Neural progenitor cell (in vitro differentiated cells): ENCODE results near the gene PTGDS. TPM values are rescaled to one million over a fixed set of nuclear protein-coding genes. Genes with fewer than 3 reads are reported as not detected.
A peak's percentile ranks its signal among the peaks of the same experiment; 100 is the strongest.

Experiments used
- DNase-seq: peaks from one replicate; pipeline ENCODE4 v3.0.0-alpha.2; 2016; ENCODE audit warnings: low spot score
- H2AFZ ChIP-seq: fragments of 200-600 bp; sonication (generic); replicated peaks from 2 replicates; pipeline ENCODE4 v1.6.1; 2016; ENCODE audit warnings: antibody characterized with exemption
- H3F3A ChIP-seq: fragments of 200-600 bp; sonication (generic); 2 replicates; pipeline ENCODE4 v1.6.1; 2016; ENCODE audit warnings: antibody characterized with exemption, low read depth
- H3K27ac ChIP-seq: fragments of 200-600 bp; sonication (generic); 2 replicates; pipeline ENCODE4 v1.5.1; 2016; ENCODE audit warnings: mild to moderate bottlenecking
- H3K27me3 ChIP-seq: fragments of 200-600 bp; sonication (generic); 2 replicates; pipeline ENCODE4 v1.6.1; 2016; ENCODE audit warnings: mild to moderate bottlenecking, moderate library complexity
- H3K36me3 ChIP-seq: fragments of 200-600 bp; sonication (generic); 2 replicates; pipeline ENCODE4 v1.5.1; 2016
- H3K4me1 ChIP-seq: fragments of 200-600 bp; sonication (generic); 2 replicates; pipeline ENCODE4 v1.6.1; 2016; ENCODE audit warnings: mixed run types
- H3K4me2 ChIP-seq: fragments of 200-600 bp; sonication (generic); 2 replicates; pipeline ENCODE4 v1.6.1; 2016
- H3K4me3 ChIP-seq: fragments of 200-600 bp; sonication (generic); 2 replicates; pipeline ENCODE4 v1.5.1; 2016
- H3K79me2 ChIP-seq: fragments of 200-600 bp; sonication (generic); 2 replicates; pipeline ENCODE4 v1.6.1; 2016; ENCODE audit warnings: low read depth
- H3K9ac ChIP-seq: fragments of 200-600 bp; sonication (generic); 2 replicates; pipeline ENCODE4 v1.6.1; 2016
- H3K9me3 ChIP-seq: fragments of 200-600 bp; sonication (generic); 2 replicates; pipeline ENCODE4 v1.5.1; 2016; ENCODE audit warnings: low read depth
- H4K20me1 ChIP-seq: fragments of 200-600 bp; sonication (generic); 2 replicates; pipeline ENCODE4 v1.6.1; 2016; ENCODE audit warnings: low read depth
- H3K27ac Mint-ChIP-seq: 3 replicates; pipeline ENCODE4 v1.8.0; 2021; ENCODE audit warnings: mixed read lengths
- H3K27me3 Mint-ChIP-seq: 2 replicates; pipeline ENCODE4 v1.8.0; 2022; ENCODE audit warnings: low read depth, mild to moderate bottlenecking, inconsistent platforms, moderate library complexity, mixed read lengths; ENCODE audit not compliant: insufficient read depth
- H3K36me3 Mint-ChIP-seq: 3 replicates; pipeline ENCODE4 v1.8.0; 2021; ENCODE audit warnings: mixed read lengths
- H3K4me1 Mint-ChIP-seq: 3 replicates; pipeline ENCODE4 v1.8.0; 2021; ENCODE audit warnings: mixed read lengths
- H3K4me3 Mint-ChIP-seq: 3 replicates; pipeline ENCODE4 v1.8.0; 2021; ENCODE audit warnings: mild to moderate bottlenecking, moderate library complexity, mixed read lengths
- H3K9me3 Mint-ChIP-seq: 3 replicates; pipeline ENCODE4 v1.8.0; 2020; ENCODE audit warnings: mixed read lengths
- EZH2 ChIP-seq: fragments of 200-600 bp; sonication (generic); IDR thresholded peaks from 2 replicates; pipeline ENCODE4 v1.6.1; 2017; ENCODE audit warnings: antibody characterized with exemption, mild to moderate bottlenecking, moderate library complexity
- EZH2phosphoT487 ChIP-seq: fragments of 200-600 bp; sonication (generic); IDR thresholded peaks from 2 replicates; pipeline ENCODE4 v1.6.1; 2017; ENCODE audit warnings: antibody characterized with exemption
- total RNA-seq: library from RNA; depleted of rRNA; stranded (reverse); fragments of >200 nt; gene quantifications from 2 replicates; pipeline ENCODE4 v1.2.3, GENCODE V29; 2015; ENCODE audit warnings: low replicate concordance
- TF ChIP-seq, protein P1 (sequence below): fragments of 200-600 bp; sonication (generic); IDR thresholded peaks from 2 replicates; pipeline ENCODE4 v1.5.1; 2017; ENCODE audit warnings: antibody characterized with exemption, mild to moderate bottlenecking

Gene PTGDS
- total RNA-seq, 1 donor from 2014 or later: not detected

DNA sequence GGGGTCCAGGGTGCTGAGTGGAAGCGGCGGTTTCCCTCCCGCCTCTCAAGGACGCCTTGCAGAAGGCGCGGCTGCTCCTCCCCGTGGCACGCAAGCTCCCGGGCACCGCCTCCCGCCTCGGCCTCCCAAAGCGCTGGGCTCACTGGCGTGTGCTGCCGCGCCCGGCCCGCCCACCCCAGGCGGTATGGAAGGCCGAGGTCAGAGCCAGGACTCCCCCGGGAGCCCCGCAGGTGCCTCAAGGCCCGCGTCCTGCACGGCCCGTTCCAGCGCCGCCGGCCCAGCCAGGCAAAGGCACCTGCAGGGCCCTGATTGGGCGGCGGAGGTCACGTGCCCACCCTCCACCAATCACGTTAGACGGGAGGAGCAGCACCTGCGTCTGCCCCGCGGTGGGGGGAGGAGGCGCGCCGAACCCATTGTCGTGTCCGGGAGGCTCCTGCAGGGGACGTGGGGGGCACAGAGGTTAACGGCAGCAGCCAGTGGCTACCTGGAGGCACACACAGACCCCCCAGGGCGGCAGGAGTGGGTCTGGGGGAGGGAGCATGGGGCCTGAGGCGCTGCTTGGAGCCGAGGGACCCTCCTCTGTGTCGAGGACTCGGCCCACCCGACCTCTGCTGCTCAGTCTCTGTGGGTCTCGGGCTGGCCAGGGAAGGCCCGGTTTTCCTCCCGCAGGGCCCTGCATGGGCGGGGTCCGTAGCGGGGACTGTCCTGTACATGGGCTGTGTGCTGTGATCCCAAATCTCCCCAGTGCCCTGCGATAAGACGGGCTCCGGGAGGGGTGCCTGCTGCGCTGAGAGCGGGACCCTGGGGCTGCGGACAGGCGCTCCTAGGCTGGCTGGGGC is 27.3 kb upstream of the PTGDS start:
- Mint-ChIP-seq H3K27ac (peak overlapping the region; percentile 89), H3K27me3 (no peaks in the 10 kb centered on the region), H3K4me1 (peaks cover 6% of the 10 kb centered on the region), H3K9me3 (no peaks in the 10 kb centered on the region), H3K36me3 (no peaks in the 10 kb centered on the region), H3K4me3 (peak overlapping the region; percentile 88)
- H3K36me3 ChIP-seq: no peaks in the 10 kb centered on the region
- no peaks in the 10 kb centered on the region for H4K20me1 ChIP-seq
- DNase-seq: peak; percentile 96
- H3K27ac ChIP-seq: peak overlapping the region; percentile 57
- H3F3A ChIP-seq: peaks cover 18% of the 10 kb centered on the region
- peak overlapping the region; percentile 29 for H3K9ac ChIP-seq
- H3K9me3 ChIP-seq: no peaks in the 10 kb centered on the region
- H3K4me3 ChIP-seq: peak overlapping the region; percentile 53
- no peaks in the 10 kb centered on the region for H3K27me3 ChIP-seq
- no peaks in the 10 kb centered on the region for H3K79me2 ChIP-seq
- H3K4me2 ChIP-seq: peak overlapping the region; percentile 81
- no peak for TF ChIP-seq EZH2
- TF ChIP-seq, protein P1, sequence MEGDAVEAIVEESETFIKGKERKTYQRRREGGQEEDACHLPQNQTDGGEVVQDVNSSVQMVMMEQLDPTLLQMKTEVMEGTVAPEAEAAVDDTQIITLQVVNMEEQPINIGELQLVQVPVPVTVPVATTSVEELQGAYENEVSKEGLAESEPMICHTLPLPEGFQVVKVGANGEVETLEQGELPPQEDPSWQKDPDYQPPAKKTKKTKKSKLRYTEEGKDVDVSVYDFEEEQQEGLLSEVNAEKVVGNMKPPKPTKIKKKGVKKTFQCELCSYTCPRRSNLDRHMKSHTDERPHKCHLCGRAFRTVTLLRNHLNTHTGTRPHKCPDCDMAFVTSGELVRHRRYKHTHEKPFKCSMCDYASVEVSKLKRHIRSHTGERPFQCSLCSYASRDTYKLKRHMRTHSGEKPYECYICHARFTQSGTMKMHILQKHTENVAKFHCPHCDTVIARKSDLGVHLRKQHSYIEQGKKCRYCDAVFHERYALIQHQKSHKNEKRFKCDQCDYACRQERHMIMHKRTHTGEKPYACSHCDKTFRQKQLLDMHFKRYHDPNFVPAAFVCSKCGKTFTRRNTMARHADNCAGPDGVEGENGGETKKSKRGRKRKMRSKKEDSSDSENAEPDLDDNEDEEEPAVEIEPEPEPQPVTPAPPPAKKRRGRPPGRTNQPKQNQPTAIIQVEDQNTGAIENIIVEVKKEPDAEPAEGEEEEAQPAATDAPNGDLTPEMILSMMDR: peak; percentile 11
- peak overlapping the region; percentile 46 for H2AFZ ChIP-seq
- peaks cover 21% of the 10 kb centered on the region for H3K4me1 ChIP-seq

DNA sequence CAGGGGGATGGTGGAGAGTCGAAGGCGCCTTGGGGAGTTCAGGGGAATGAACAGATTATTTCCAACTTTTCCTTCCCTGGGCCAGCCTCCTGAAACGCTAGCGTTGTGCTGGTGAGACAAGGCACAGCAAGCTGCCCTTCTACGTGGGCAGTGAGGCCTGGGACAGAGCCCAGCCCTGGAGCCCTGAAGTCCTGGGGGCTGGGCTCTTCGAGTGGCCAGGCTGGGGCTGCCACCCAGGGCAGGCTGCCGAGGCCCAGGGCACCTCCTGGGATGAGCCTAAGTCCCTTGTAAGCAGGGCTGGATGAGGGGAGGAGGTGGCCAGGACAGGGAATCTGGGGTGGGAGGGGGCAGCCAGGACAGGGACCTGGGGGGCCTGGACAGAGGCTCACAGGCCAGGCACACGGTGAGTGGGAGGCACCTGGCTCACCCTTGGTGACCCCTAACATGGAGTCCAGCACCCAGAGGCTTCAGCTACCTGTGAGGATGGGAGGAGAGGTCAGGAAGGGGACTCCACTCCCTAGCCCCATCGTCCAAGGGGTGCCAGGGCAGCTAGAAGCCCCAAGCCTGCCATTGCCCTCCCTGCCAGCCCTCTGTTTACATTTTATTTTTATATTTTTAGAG is 26.5 kb upstream of the PTGDS start:
- Histone ChIP-seq H4K20me1 (no peaks in the 10 kb centered on the region), H3K4me1 (peaks cover 21% of the 10 kb centered on the region), H3K4me2 (peak overlapping the region; percentile 81), H3K27me3 (no peaks in the 10 kb centered on the region), H3K4me3 (peak overlapping the region; percentile 53), H2AFZ (peak overlapping the region; percentile 46), H3K9ac (peak overlapping the region; percentile 29), H3F3A (peaks cover 18% of the 10 kb centered on the region), H3K36me3 (no peaks in the 10 kb centered on the region), H3K27ac (peak overlapping the region; percentile 57), H3K9me3 (no peaks in the 10 kb centered on the region), H3K79me2 (no peaks in the 10 kb centered on the region)
- H3K36me3 Mint-ChIP-seq: no peaks in the 10 kb centered on the region
- H3K27me3 Mint-ChIP-seq: no peaks in the 10 kb centered on the region
- H3K4me3 Mint-ChIP-seq: peak overlapping the region; percentile 83
- peaks cover 6% of the 10 kb centered on the region for H3K4me1 Mint-ChIP-seq
- no peak for DNase-seq
- H3K27ac Mint-ChIP-seq: peak overlapping the region; percentile 89
- no peaks in the 10 kb centered on the region for H3K9me3 Mint-ChIP-seq
- no peak for TF ChIP-seq EZH2
- TF ChIP-seq, protein P1: no peak
- TF ChIP-seq EZH2phosphoT487: no peak

DNA sequence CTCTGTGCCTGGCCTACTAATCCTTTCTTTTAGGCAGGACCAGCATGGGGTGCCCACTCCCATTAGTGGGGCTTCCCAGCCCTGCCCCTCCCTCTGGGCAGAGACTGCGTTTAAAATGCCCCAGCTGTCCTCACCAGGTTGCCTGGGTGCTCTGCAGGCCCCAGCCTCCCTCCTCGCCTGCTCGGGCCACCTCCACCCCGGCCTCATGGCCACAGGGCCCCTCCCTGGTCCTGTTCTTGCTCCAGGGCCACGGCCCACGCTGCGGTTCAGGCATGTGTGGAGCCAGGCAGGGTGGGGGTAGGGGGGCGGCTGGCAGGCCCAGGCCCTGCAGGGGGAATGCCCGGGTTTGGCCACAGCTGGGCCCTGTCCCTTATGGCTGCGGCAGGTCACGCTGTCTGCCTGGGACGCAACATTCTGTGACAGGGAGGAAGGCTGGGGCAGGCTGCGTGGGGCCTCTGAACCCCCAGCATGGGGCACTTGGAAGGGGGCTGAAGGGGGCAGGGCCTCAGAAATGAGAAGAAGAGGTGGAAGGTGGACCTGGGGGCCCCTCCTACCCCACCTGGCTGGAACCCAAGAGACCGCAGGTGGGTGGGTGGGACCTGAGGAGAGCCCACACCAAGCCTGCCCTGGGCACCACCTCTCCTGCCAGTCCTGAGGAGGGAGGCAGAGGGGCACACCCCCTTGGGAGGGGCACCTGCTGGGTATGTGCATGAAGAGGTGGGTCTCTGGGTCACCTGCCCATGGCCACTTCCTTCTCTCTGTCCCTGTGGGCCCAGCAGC is 25.6 kb upstream of the PTGDS start, which contains the start of gene LCN12:
LCN12 (plus strand) TSS at position 733 of the 780 bp plus-strand sequence. CDS start 55 bp downstream, outside the sequence.
- peaks cover 5% of the 10 kb centered on the region for H3K27me3 Mint-ChIP-seq
- H3K27me3 ChIP-seq: no peaks in the 10 kb centered on the region
- no peak within 1 kb of the TSS for H3K9ac ChIP-seq
- H3F3A ChIP-seq: peaks cover 18% of the 10 kb centered on the region
- H3K36me3 Mint-ChIP-seq: peaks cover 3% of the 10 kb centered on the region
- H3K4me1 Mint-ChIP-seq: peaks cover 6% of the 10 kb centered on the region
- H2AFZ ChIP-seq: no peak within 1 kb of the TSS
- no peak within 1 kb of the TSS for H3K27ac ChIP-seq
- no peaks in the 10 kb centered on the region for H4K20me1 ChIP-seq
- no peak within 1 kb of the TSS for H3K4me3 ChIP-seq
- H3K9me3 Mint-ChIP-seq: no peaks in the 10 kb centered on the region
- no peaks in the 10 kb centered on the region for H3K9me3 ChIP-seq
- H3K4me1 ChIP-seq: peaks cover 21% of the 10 kb centered on the region
- no peaks in the 10 kb centered on the region for H3K36me3 ChIP-seq
- no peaks in the 10 kb centered on the region for H3K79me2 ChIP-seq
- no peak within 1 kb of the TSS for H3K27ac Mint-ChIP-seq
- TF ChIP-seq EZH2phosphoT487 (no peak), EZH2 (no peak)
- TF ChIP-seq, protein P1: no peak
- H3K4me3 Mint-ChIP-seq: peak within 1 kb of the TSS; percentile 77
- DNase-seq: no peak
- H3K4me2 ChIP-seq: peak within 1 kb of the TSS; percentile 10
